ENCODE measurements around the gene CAMK2D. TPM values are rescaled to one million over a fixed set of nuclear protein-coding genes. Genes with fewer than 3 reads are reported as not detected.
"Not testable (repeated sequence)": the region's sequence is repeated elsewhere in the genome, so short reads cannot be mapped to it uniquely, and the experiment has no call there.

The CAMK2D gene
- total RNA-seq, 6 donors from 2014 or later: 41.0 to 75.8 (median 51.9) TPM

- Histone ChIP-seq H3K4me3 (no peak overlapping the region), H3K27ac (no peak overlapping the region), H3K4me1 (peaks cover 0 to 3% (median under 1%) of the 10 kb centered on the region in 4 donors), H3K27me3 (no peaks in the 10 kb centered on the region), H3K9me3 (no peaks in the 10 kb centered on the region), H3K36me3 (no peaks in the 10 kb centered on the region)
- 89 to 91% methylated on average over 1 of the region's 1 CpG for WGBS, 2 donors
- ATAC-seq (ENCODE audit: low FRiP score in 2 of 2) (no peak), DNase-seq (no peak)
- TF ChIP-seq EP300 (IDR thresholded peaks at IDR 0.05) (no peak), POLR2A (IDR thresholded peaks at IDR 0.05) (no peak), POLR2AphosphoS5 (IDR thresholded peaks at IDR 0.05) (no peak)
- TF ChIP-seq, protein P1, sequence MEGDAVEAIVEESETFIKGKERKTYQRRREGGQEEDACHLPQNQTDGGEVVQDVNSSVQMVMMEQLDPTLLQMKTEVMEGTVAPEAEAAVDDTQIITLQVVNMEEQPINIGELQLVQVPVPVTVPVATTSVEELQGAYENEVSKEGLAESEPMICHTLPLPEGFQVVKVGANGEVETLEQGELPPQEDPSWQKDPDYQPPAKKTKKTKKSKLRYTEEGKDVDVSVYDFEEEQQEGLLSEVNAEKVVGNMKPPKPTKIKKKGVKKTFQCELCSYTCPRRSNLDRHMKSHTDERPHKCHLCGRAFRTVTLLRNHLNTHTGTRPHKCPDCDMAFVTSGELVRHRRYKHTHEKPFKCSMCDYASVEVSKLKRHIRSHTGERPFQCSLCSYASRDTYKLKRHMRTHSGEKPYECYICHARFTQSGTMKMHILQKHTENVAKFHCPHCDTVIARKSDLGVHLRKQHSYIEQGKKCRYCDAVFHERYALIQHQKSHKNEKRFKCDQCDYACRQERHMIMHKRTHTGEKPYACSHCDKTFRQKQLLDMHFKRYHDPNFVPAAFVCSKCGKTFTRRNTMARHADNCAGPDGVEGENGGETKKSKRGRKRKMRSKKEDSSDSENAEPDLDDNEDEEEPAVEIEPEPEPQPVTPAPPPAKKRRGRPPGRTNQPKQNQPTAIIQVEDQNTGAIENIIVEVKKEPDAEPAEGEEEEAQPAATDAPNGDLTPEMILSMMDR (IDR thresholded peaks at IDR 0.05): no peak
Measured at GRCh38 chr4:113764720-113765264, 3.3 kb upstream of the CAMK2D start.

DNA sequence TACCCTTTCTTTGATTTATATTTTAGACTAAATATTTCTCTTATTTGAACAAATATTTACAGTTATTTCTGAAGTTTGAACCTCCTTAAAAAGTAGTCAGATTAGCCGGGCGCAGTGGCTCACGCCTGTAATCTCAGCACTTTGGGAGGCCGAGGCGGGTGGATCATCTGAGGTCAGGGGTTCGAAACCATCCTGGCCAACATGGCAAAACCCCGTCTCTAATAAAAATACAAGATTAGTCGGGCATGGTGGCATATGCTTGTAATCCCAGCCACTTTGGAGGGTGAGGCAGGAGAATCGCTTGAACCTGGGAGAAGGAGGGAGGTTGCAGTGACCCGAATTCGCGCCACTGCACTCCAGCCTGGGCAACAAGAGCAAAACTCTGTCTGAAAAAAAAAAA lies 2.4 kb upstream of the CAMK2D start:
- ATAC-seq (ENCODE audit: low FRiP score in 2 of 2); DNase-seq: not testable (repeated sequence)
- 96 to 97% methylated on average over 12 of the region's 12 CpGs for WGBS, 2 donors

DNA sequence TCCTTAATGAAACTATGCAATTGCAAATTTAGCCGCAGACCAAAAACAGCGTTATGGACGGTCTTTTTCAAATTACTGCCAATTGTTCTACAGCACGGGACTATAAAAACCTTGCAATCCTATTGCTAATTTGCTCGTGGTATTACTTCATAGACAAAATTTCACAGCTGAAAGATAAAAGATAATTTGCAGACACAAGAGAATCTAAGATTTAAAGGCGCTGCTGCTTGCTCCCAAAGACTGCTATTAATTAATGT lies 1.4 kb upstream of the CAMK2D start:
- 13 to 15% methylated on average over 6 of the region's 6 CpGs for WGBS, 2 donors
- Histone ChIP-seq H3K27ac (peak overlapping the region; percentile 98 to 100 (median 98)), H3K27me3 (no peaks in the 10 kb centered on the region), H3K9me3 (no peaks in the 10 kb centered on the region), H3K4me3 (peak overlapping the region; percentile 41 to 77 (median 70)), H3K4me1 (peaks cover 10 to 16% (median 15%) of the 10 kb centered on the region in 4 donors), H3K36me3 (no peaks in the 10 kb centered on the region)
- TF ChIP-seq POLR2AphosphoS5 (IDR thresholded peaks at IDR 0.05): no peak
- TF ChIP-seq EP300 (IDR thresholded peaks at IDR 0.05): no peak
- TF ChIP-seq, protein P1 (IDR thresholded peaks at IDR 0.05): no peak
- no peak for TF ChIP-seq POLR2A (IDR thresholded peaks at IDR 0.05)
- ATAC-seq (ENCODE audit: low FRiP score in 2 of 2) (no peak), DNase-seq (no peak)

More for the DNA sequence above, 2.4 kb upstream of the CAMK2D start:
- not testable (repeated sequence) for H3K36me3 ChIP-seq, H3K9me3 ChIP-seq, H3K4me3 ChIP-seq, H3K27ac ChIP-seq, H3K27me3 ChIP-seq
- H3K4me1 ChIP-seq: peaks cover 1 to 12% (median 9%) of the 10 kb centered on the region in 4 donors

- H3K9me3 ChIP-seq: no peaks in the 10 kb centered on the region
- TF ChIP-seq, protein P1 (IDR thresholded peaks at IDR 0.05): peak in 2 of 6 experiments; percentile 30 to 31
- TF ChIP-seq EP300 (IDR thresholded peaks at IDR 0.05) (peak in 1 of 4 donors; percentile 89), POLR2AphosphoS5 (IDR thresholded peaks at IDR 0.05) (peak; percentile 95 to 97), POLR2A (IDR thresholded peaks at IDR 0.05) (peak; percentile 70 to 99 (median 92))
- no peaks in the 10 kb centered on the region for H3K36me3 ChIP-seq
- H3K27ac ChIP-seq: peak overlapping the region; percentile 98 to 100 (median 98)
- ATAC-seq (ENCODE audit: low FRiP score in 2 of 2) (peak; percentile 87 to 93), DNase-seq (peak; percentile 99)
- peak overlapping the region; percentile 58 to 77 (median 70) for H3K4me3 ChIP-seq
- WGBS, 2 donors: 0 to 1% methylated on average over 21 to 38 of the region's 38 CpGs
- peaks cover 12 to 19% (median 15%) of the 10 kb centered on the region in 4 donors for H3K4me1 ChIP-seq
- H3K27me3 ChIP-seq: no peaks in the 10 kb centered on the region
Measured at GRCh38 chr4:113762186-113763028, 869 bp upstream of the CAMK2D start.

DNA sequence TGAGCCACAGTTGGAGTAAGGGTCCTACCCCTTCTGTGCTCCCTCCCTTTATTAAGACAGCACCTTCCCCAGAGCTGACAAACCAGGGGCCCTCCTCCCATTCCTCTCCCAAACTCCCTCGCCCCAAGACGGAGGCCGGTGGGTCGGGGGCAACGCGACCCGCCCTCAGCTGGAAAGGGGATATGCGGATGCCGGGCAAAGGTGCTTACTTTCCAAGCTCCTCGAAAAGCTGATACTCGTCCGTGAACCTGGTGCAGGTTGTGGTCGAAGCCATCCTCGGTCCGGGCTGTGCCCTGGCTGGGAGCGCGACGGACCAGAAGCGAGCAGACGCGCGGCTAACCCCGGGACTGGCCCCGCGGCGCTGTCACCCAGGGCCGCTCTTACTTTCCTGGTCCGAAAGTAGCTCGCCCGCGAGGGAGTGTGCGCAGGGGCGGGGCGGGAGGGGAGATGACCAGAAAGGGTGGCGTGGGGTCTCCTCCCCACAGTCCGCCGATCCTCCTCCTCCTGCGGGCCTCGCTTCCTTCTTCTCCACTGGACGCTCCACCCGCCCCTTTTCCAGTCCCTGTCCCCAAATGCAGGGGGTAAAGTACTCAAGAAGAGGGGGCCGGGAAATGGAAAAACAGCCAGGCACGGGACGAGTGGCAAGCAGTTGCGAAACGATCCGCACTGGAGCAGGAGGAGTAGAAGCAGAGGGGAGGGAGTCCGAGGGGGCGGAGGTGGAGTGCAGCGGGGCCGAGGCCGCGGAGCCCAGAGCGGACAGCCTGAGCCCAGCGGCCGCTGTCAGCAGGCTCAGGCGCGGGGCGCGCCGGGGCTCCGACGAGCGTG lies 531 bp downstream of the CAMK2D start:
- peak overlapping the region; percentile 58 to 77 (median 70) for H3K4me3 ChIP-seq
- peaks cover 16 to 23% (median 21%) of the 10 kb centered on the region in 4 donors for H3K4me1 ChIP-seq
- WGBS, 2 donors: 1% methylated on average over 35 to 47 of the region's 64 CpGs
- peak overlapping the region; percentile 98 to 100 (median 98) for H3K27ac ChIP-seq
- H3K36me3 ChIP-seq: no peaks in the 10 kb centered on the region
- H3K27me3 ChIP-seq: no peaks in the 10 kb centered on the region
- TF ChIP-seq POLR2A (IDR thresholded peaks at IDR 0.05) (peak in 2 of 4 donors; percentile 43 to 83), EP300 (IDR thresholded peaks at IDR 0.05) (peak in 1 of 4 donors; percentile 6), POLR2AphosphoS5 (IDR thresholded peaks at IDR 0.05) (peak; percentile 46 to 59)
- TF ChIP-seq, protein P1 (IDR thresholded peaks at IDR 0.05): peak in 1 of 6 experiments; percentile 26
- DNase-seq: peak; percentile 83 to 95
- no peaks in the 10 kb centered on the region for H3K9me3 ChIP-seq
- ATAC-seq (ENCODE audit: low FRiP score in 2 of 2): peak; percentile 84 to 85
